Stimulated activated CD8-positive, alpha-beta memory T cell treated with anti-CD3 and anti-CD28 coated beads, Interleukin-4, amount 100 ng/mL, for 24 hours (primary cell): ENCODE measurements around the gene STXBP6.
"Not testable (repeated sequence)": the region's sequence is repeated elsewhere in the genome, so short reads cannot be mapped to it uniquely, and the experiment has no call there.

Experiments used
- DNase-seq: peaks from one replicate; pipeline ENCODE4 v3.0.0-alpha.2; 2020; ENCODE audit warnings: low read depth

STXBP6 gene

GRCh38 chr14:24986206-24986893 is 63.6 kb downstream of the STXBP6 start:
- DNase-seq: no peak

- no peak for DNase-seq
Measured at GRCh38 chr14:24984846-24985589, 64.9 kb downstream of the STXBP6 start.

GRCh38 chr14:24982472-24983155 is 67.3 kb downstream of the STXBP6 start:
- DNase-seq: no peak

GRCh38 chr14:24979725-24980239 is 70.2 kb downstream of the STXBP6 start:
- DNase-seq: no peak

- no peak for DNase-seq
Measured at GRCh38 chr14:24978862-24979724, 70.9 kb downstream of the STXBP6 start.

GRCh38 chr14:24976602-24977001 is 73.3 kb downstream of the STXBP6 start:
- no peak for DNase-seq

- DNase-seq: no peak
Measured at GRCh38 chr14:24975393-24975792, 74.6 kb downstream of the STXBP6 start.

GRCh38 chr14:24974591-24975374 is 75.2 kb downstream of the STXBP6 start:
- DNase-seq: no peak

GRCh38 chr14:24972844-24973243 is 77.1 kb downstream of the STXBP6 start:
- DNase-seq: no peak

GRCh38 chr14:24971255-24971654 is 78.7 kb downstream of the STXBP6 start:
- DNase-seq: no peak

GRCh38 chr14:24966579-24966964 is 83.4 kb downstream of the STXBP6 start:
- no peak for DNase-seq

- DNase-seq: no peak
Measured at GRCh38 chr14:24965934-24966578, 83.9 kb downstream of the STXBP6 start.

GRCh38 chr14:24965578-24965933 is 84.4 kb downstream of the STXBP6 start:
- DNase-seq: no peak

GRCh38 chr14:24964591-24964990 is 85.4 kb downstream of the STXBP6 start:
- DNase-seq: no peak

GRCh38 chr14:24964048-24964447 is 85.9 kb downstream of the STXBP6 start:
- DNase-seq: no peak

- not testable (repeated sequence) for DNase-seq
Measured at GRCh38 chr14:24962118-24962517, 87.8 kb downstream of the STXBP6 start.

- DNase-seq: no peak
Measured at GRCh38 chr14:24960816-24961215, 89.1 kb downstream of the STXBP6 start.

- no peak for DNase-seq
Measured at GRCh38 chr14:24959791-24960331, 90.1 kb downstream of the STXBP6 start.

GRCh38 chr14:24958271-24958670 is 91.7 kb downstream of the STXBP6 start:
- no peak for DNase-seq

GRCh38 chr14:24957814-24958213 is 92.1 kb downstream of the STXBP6 start:
- no peak for DNase-seq
